OCI-M2 (cell line): ENCODE measurements around the gene PPM1F.

Experiments used
- DNase-seq: peaks from one replicate; lab custom pipeline; 2025; ENCODE audit not compliant: unreplicated experiment; lab: John Stamatoyannopoulos, UW

The PPM1F gene, protein sequence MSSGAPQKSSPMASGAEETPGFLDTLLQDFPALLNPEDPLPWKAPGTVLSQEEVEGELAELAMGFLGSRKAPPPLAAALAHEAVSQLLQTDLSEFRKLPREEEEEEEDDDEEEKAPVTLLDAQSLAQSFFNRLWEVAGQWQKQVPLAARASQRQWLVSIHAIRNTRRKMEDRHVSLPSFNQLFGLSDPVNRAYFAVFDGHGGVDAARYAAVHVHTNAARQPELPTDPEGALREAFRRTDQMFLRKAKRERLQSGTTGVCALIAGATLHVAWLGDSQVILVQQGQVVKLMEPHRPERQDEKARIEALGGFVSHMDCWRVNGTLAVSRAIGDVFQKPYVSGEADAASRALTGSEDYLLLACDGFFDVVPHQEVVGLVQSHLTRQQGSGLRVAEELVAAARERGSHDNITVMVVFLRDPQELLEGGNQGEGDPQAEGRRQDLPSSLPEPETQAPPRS

DNA sequence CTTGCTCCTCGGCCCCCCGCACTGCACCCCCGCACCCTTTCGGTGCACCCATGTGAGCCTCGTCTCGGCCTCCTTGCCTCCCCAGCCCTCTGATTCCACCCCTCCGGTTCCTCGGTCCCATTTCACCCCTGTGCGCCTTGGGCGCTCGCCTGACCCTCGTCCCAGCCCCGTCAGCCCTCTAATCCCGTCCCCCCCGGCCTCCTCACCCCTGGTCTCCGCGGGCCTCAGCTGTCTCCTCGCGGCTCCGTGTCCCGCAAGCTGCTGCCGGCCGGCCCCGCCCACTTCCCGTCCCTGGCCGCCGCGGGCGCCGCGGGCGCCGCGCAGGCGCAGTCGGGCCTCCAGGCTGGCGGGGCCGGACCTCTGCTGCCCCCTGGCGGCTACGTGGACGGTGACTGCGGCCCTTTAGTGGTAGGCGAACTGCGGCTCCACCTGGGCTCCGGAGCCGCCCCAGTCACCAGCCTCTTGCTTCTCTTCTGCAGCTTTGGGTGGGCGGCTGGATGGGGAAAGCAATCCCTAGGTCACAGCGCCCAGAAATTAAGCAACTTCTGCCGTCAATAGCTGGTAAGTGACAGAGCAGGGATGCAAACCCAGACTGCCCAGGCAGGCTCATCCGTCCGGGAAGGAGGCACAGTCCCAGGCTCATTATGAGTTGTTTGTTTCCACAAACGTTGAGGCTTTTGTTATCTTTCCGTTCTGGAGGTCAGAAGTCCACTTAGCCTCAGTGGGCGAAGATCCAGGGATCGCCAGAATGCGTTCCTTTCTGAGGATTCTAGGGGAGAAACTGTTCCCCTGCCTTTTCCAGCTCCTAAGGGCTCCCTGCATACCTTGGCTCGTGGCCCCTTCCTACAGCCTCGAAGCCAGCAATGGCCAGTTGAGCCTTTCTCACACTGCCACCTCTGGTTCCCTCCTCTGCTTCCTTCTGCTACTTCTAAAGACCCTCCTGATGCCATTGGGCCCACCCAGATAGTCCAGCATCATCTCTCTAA is at the start of gene PPM1F:
TSS of gene PPM1F (minus strand) at position 263 of the 986 bp plus-strand sequence. CDS start 6,800 bp downstream, outside the sequence.
- DNase-seq, result peak; percentile 25

DNA sequence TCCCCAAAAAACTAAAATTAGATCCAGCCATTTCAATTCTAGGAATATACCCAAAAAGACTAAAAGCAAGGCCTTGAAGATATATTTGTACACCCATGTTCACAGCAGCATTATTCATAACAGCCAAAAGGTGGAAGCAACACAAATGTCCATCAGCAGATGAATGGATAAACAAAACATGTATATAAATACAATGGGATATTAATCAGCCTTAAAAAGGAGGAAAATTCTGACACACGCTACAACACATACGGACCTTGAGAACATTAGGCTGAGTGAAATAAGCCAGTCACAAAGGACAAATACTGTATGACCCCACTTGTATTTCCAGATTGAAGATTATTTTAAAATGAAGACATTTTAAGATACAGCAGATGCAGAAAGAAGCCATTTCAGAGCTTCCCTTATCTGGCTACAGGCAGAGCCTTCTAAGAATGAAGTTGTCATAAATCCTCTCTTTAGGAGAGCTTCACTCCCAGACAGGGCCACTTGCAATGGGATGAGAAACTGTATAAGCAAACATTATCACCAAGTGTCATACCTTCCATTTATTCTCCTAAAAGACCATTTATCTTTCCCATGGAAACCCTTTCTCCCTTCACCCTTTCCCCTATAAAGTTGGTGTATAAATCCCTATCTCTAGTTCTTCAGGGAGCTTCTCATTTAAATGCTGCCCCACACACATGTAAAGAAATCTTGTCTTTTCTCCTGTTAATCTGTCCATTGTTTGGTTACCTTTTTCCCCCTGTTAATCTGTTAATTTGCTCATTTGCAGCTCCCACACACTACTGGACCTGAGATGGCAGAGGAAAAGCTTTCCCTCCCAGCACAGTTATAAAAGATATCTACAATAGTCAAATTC is 49.2 kb upstream of the PPM1F start:
- DNase-seq, result no peak

DNA sequence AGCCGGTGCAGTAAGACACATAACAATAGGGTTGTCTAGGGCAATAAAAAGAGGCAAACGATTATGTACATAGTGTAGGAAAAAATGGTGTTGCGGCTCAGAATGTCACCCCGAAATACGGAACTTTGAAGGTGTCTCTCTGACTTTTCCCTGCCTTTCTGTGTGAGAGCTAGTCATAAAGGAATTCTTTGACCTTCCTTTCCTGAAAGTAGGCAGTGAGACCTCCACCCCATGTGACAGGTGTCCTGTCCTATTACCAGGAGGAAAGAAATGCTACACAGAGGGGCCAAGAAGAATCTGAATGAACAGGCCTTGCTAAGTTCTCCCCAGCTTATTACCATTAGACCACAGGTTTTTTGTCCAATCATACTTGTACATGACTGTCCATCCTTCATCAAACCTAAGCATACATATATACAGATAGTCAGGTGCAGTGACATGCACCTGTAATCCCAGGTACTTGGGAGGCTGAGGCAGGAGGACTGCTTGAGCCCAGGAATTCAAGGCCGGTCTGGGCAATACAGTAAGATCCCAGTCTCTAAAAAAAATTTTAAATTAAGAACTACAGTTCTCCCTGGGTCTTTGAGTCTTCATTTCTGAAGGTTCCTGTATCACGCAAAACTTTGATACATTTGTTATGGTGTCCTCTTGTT is 46.1 kb upstream of the PPM1F start:
- DNase-seq, result no peak

DNA sequence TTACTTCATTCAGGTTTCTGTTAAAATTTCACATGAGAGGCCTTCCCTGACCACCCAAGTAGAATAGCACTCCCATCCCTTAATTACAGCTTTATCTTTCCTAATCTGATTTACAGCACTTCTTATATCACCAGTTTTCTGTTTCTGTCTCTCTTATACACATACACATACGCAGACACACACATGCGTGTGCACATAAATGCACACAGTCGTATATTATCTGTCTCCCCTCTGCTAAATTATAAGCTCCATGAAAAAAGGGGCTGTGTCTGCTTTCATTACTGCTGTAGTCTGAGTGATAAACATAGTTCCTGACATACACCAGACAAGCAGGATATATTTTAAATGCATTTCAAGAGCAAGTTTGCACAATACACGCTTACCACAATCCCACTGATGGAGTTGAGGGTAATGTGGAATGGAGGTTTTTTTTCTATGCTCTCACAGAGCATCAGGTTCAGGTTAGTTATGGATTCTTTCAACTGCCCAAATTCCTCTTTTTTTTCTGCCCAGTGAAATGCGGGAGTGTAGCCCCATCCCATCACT is 43.6 kb upstream of the PPM1F start:
- no peak for DNase-seq

DNA sequence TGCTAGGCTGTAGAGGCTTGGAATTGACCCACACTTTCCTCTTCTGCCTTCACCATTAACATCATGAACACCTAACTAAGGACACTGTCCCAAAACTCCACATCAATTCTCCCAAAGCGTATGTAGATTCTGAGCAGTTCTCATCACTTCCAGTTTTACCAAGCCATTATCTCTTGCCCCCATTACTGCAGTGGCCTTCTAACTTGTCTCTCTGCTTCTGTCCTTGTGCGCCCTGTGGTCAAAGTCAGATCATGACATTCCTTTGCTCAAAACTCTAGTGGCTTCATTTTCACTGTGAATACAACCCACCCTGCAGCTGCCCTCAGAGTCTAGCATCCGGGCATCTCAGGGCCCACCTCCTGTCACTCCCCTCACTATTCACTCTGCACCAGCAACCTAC is 43.0 kb upstream of the PPM1F start:
- no peak for DNase-seq

DNA sequence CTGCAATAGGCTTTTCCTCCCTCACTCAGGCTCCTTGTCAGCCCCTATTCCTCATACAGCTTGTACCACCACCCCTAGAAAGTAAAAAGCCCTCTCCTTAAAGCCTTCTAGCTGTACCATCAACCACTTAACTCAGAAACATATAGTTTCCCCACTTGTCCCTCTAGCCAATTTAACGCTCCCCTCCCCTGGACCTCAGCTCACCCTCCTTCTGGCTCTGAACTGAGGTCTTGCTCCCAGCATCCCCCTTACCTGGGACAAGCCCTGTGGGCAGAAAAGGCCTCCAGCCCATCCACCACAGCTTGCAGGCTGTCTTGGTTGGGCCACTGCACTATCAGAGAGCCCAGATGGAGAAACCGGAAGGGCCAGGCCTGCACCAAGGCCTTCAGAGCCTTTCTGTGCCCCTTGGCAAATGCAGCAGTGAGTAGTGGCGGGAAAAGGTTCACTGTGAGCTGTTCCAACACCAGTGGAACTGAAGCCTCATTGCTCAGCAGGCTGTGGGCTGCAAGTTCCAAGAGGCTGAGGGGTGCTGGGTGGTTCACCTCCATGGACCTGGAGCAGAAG is 42.3 kb upstream of the PPM1F start:
- DNase-seq, result no peak

DNA sequence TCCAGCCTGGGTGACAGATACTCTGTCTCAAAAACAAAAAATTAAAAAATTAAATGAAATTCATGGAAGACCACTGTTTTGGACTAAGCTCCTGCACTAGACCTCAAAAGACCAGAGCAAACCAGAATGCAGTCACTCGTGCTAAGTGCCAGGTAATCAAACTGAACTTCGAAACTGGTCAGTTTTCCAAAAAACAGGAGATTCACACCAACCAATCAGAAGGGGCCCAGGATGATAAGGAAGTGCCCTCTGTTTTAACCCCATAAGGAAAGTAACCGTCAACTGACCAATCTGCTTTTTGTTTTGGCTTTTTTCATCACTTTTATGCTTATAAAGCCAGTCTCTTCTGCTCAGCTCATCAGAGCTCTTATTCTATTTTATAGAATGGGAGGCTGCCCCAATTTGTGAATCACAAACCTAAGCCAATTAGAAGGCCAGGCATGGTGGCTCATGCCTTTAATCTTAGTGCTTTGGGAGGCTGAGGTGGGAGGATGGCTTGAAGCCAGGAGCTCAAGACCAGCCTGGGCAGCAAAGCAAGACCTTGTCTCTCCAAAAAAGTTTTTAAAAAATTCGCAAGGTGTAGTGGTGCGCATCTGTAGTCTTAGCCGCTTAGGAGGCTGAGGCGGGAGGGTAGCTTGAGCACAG is 40.1 kb upstream of the PPM1F start:
- DNase-seq, result no peak

DNA sequence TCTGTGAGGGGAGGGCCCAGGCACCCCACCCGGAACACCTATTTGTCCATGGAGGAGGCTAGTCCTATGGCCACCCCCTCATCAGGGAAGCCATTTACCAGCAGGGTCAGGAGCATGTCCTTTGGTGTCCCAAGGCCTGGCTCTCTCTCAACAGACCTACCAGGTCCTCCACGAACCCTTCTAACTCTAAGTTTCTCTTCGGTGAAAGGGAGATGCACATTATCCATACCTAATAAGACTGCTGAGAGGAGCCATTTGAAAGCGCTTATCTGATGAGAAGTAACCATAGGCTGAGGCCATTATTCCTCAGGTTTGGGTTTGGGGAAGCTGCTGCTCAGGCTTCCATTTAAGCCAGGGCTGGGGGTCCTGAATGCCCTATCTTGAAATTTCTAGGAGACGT is 39.1 kb upstream of the PPM1F start:
- no peak for DNase-seq

DNA sequence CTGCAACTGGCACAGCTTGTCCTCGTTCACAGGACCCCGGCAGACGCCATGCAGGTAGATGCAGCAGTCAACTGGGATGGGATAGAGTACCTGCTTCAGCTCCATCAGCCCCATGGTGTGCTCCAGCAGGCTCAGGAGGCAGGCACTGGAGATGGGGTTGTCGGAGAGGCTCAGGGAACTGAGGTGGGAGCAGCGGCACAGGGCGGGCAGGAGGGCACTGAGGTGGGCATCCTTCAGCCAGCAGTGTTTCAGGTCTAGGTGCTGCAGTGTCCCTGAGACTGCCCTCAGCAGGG is 38.6 kb upstream of the PPM1F start:
- no peak for DNase-seq

DNA sequence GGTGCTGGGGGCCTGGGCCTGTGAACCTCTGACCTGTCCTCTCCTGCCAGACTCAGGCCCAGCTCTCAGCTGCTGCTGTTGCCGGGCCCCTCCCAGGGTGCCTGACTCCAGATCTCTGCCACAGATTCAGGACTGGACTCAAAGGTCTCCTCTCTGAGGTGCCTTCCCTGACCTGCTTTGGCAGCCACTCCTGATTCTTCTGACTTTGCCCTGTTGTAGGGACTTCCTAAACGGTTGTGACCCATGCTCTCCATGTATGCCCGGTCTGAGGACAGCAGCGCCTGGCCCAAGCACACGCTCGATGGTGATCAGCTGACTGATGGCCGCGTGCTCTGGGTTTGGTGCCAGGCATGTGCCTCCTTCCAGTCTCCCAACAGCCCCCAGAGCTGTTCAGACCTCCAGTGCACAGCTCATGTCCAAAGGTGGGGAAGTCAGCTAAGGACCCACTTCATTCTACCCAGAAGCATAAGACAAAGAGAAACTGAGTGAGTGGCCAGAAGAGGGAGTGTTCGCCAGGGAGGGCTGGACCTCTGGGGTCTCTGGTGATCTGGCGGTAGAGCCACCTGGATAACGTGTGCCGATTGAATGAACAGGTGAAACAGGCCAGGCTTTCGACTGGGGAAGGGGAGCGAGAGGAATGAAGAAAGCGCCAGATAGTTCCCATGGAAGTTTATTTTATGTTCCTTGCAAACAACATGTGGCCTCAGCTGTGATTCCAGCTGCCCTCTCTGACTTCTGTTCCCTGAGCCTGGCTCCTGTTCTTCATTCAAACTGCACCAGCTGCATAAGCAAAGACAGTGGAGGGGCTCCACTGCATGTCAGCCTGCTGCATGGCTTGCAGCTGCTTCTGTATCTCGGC is 38.0 kb upstream of the PPM1F start:
- DNase-seq, result no peak

DNA sequence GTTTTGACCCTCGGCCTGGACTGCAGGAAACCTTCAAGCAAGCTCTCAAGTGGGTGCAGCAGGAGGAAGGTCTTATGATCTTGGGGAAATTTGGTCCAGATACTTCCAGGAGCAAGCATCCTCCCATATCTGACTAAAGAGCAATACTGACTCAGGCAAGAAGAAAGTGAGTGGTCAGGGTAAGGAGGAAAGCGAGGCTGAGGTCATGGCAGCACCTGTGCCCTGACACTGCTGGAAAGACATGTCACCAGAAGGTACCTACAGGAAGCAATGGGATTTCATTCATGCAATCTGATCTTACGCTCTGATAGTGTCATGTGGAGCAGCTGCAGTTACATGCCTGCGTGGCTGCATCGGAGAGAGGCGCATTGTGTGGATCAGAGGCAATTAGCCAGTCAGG is 36.4 kb upstream of the PPM1F start:
- no peak for DNase-seq

DNA sequence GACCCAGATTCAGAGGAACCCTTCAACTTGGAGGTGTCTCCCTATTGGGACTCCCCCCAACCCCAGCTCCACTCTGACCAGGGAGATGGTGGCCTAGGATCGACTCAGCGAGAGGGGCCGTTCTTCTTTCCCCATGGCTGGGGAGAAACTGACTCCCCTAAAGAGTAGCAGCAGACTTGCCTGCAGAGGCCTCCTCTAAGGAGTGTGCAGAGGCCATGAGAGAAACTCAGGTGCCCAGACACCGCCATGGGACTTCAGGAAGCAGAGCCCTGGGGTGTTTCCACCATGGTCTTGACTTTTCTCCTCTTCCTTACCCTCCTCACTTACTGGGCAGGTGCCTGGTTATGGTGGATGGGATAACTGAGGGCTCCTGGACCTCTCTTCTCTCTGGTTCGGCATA is 32.6 kb upstream of the PPM1F start:
- DNase-seq, result no peak

DNA sequence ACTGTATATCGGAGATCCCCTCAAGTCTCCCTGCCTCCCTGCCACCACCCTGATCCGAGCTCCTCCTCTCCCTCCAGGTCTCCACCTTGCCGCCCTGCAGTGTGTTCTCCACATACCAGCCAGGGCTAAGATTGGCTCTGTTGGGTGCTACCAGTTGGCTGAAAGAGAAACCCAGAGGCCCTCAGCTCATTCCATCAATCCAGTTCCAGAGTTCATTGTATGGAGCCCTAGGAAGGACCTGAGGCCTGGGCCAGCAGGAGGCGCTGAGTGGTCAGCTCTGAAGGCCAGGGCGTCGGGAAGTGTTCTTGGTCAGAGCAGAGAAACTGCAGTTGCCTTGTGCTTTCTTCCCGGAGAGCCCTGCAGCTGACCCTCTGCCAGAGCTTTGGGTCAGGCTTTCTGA is 32.1 kb upstream of the PPM1F start:
- DNase-seq, result no peak

DNA sequence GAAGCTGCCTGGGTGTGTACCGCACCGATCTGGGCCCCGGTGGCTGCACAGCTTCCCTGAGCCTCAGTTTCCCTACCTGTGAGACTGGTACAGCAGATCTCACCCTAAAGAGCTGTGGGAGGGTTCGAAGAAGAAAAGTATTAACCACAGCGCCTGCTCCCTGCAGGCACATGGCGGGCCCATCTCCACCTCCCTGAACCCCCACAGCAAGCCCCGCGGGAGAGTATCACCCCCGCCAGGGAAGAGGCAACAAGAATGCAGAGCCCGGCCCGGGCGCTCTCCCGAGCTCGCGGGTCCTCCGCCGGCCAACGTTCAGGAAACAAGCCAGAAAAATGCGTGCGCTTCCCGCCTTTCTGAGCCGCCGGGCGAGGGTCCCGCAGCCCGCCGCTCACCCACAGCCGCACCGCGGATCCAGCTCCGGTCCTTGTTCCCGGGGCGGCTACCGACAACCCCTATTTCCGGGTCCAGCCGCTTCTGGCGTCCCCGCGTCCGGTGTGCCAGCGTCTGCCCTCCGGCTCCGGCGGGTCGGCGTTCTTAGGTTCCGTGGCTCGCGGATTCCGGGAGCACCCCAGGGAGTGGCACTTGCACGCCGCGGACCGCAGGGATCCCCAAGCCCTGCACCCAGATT is 29.8 kb upstream of the PPM1F start, which contains the start of gene TOP3B:
TSS of gene TOP3B (minus strand) at position 450 of the 628 bp plus-strand sequence. CDS start 7,078 bp downstream, outside the sequence.
- DNase-seq, result peak; percentile 10

DNA sequence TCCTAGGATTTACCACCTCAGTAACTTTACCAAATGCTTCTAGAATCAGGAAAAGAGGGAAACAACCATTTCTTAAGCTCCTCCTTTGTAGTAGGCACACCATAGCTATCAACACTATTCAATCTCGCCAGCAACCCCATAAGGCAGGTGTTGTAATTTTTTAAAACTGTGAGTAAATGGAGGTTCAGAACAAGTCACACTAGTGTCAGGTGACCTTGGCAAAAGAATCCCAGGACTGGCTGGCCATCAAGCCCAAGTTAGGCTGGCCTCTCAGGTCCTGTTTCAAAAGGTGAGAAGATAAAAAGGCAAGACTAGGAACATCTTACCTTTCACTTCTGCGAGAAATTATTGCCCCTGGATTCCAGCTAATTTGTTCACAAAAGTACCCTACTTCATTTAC is 29.2 kb upstream of the PPM1F start:
- no peak for DNase-seq

DNA sequence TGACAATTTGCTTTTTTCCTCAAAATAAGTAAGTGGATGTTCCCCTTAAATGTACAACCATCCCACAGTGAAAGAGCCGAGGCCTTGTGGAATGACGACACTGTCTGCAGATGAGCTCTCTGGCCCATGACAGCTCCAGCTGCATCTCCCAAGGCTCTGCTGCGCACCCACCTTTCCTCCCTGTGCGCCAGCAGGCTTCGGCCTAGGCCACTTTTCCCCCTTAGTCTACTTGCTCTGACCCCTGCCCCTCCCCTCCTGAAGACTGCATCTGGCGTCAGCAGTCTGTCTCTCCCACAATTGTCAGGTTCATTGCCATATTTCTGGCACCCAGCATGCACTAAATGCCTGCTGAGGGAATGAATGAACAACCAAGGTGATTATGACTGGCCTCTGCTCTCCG is 27.9 kb upstream of the PPM1F start:
- DNase-seq, result no peak

DNA sequence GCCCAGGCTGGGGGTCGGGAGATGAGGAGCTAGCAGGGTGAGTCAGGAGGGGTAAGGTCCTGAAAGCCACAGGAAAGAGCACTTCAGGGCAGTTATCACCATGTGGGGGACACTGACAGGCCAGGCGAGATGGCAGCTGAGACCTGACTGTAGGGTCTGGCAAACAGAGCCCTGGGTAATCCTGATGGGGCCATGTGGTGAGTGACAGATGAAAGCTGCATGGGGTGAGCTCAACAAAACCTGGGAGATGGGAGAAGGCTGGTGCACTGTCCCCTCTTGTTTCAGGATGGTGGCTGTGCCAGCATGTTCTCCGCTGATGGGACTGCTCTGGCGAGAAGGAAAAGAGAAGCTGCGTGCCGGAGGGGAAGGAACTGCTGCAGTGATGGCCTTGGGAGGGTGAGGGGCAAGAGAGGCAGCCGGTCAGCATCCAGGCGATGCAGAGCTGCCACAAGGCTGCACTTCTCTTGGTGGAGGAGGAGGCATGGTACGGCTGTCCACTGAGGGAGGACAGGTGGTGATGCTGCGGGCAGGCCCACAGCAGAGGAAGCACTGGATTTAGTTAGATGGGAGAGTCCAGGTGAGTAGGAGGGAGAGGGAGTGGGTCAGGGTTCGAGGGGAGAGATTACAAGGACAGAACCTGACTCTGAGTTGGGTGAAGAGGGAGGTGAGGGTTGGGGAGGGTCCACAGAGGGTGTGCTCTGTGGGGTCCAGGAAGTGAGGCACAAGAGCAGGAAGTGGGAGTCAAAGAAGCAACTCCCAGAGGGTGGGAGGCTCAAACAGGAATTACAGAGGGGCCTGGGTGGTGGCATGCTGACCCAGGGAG is 26.1 kb upstream of the PPM1F start:
- DNase-seq, result no peak
